HCT116 (cell line): Measurements from ENCODE around the gene NSMCE1. TPM values are rescaled to one million over a fixed set of nuclear protein-coding genes. Genes with fewer than 3 reads are reported as not detected.

Experiments used
- ATAC-seq: fragments of 200-7000 bp; cut with Tn5 transposase; 2 replicates; pipeline ENCODE4 v1.9.1; 2020; ENCODE audit warnings: mild to moderate bottlenecking, moderate library complexity
- BruUV-seq: library from RNA; stranded (reverse); fragments of 400-500 nt; replicated peaks from 2 replicates; lab custom pipeline; 2021; lab: Mats Ljungman, UMichigan
- CTCF ChIA-PET: fragments of 300-600 bp; sonication (Branson Sonifier 250); formaldehyde crosslinking; loops from one replicate; lab custom pipeline; 2021; ENCODE audit warnings: antibody characterized with exemption; lab: Charles Lee
- POLR2A ChIA-PET: fragments of 300-600, 350-600 bp; sonication (Branson Sonifier 250); formaldehyde crosslinking; loops from one replicate; lab custom pipeline; 2021; ENCODE audit warnings: antibody characterized with exemption; lab: Charles Lee
- RAD21 ChIA-PET, 2 experiments: fragments of 300-600 bp; sonication (Branson Sonifier 250); formaldehyde crosslinking; loops; one replicate each; lab custom pipeline; 2023; ENCODE audit warnings: low total read pairs in 2 of 2; ENCODE audit not compliant: uncharacterized antibody in 2 of 2, unreplicated experiment in 2 of 2, low non-redundant PET in 1 of 2; lab: Charles Lee
- DNase-seq: peaks from one replicate; pipeline ENCODE4 v3.0.0-alpha.2; 2010; ENCODE audit warnings: low read depth, low spot score
- H2AFZ ChIP-seq: fragments of 200-600 bp; shearing (Covaris generic), sonication (generic); 2 replicates; pipeline ENCODE4 v1.6.1; 2017; ENCODE audit warnings: low read depth, mixed run types, mixed read lengths, antibody characterized with exemption, low read length; ENCODE audit not compliant: poor library complexity, severe bottlenecking
- H3K27ac ChIP-seq: 2 replicates; pipeline ENCODE4 v1.5.1; 2012; ENCODE audit warnings: low read depth, low read length
- H3K27me3 ChIP-seq: fragments of 200-600 bp; sonication (generic); 2 replicates; pipeline ENCODE4 v1.6.1; 2016; ENCODE audit warnings: mixed run types, low read length, mixed read lengths; ENCODE audit not compliant: insufficient read depth
- H3K36me3 ChIP-seq, 2 experiments: fragments of 200-500 bp in 1 of 2; fragments of 200-600 bp in 1 of 2; sonication (Bioruptor generic) in 1 of 2; sonication (generic) in 1 of 2; 2 replicates each; pipeline versions ENCODE4 v1.5.1 to v1.6.1; 2014 to 2016; ENCODE audit warnings: low read length in 2 of 2, inconsistent platforms in 1 of 2, mixed read lengths in 1 of 2, mixed run types in 1 of 2; ENCODE audit not compliant: insufficient read depth in 2 of 2, control insufficient read depth in 1 of 2
- H3K4me1 ChIP-seq, 2 experiments: fragments of 200-600 bp in 1 of 2; sonication (generic) in 1 of 2; 2 replicates each; pipeline versions ENCODE4 v1.5.1 to v1.6.1; 2012 to 2017; ENCODE audit warnings: low read length in 2 of 2, inconsistent platforms in 1 of 2, mild to moderate bottlenecking in 1 of 2, mixed read lengths in 1 of 2, mixed run types in 1 of 2, moderate library complexity in 1 of 2; ENCODE audit not compliant: insufficient read depth in 2 of 2, control insufficient read depth in 1 of 2
- H3K4me2 ChIP-seq: fragments of 200-600 bp; sonication (generic); 2 replicates; pipeline ENCODE4 v1.6.1; 2017; ENCODE audit warnings: mixed run types, low read length, mixed read lengths
- H3K4me3 ChIP-seq, 2 experiments: fragments of 200-600 bp in 1 of 2; sonication (generic) in 1 of 2; replicated peaks in 1 of 2; 2 replicates each; pipeline ENCODE4 v1.5.1; 2011 to 2016; ENCODE audit warnings: low read length in 2 of 2, control low read depth in 1 of 2, low read depth in 1 of 2, mild to moderate bottlenecking in 1 of 2, mixed read lengths in 1 of 2, mixed run types in 1 of 2
- H3K79me2 ChIP-seq: fragments of 200-600 bp; sonication (generic); 2 replicates; pipeline ENCODE4 v1.6.1; 2017; ENCODE audit warnings: mild to moderate bottlenecking, mixed run types, low read length, moderate library complexity, mixed read lengths; ENCODE audit not compliant: insufficient read depth
- H3K9ac ChIP-seq: fragments of 200-600 bp; sonication (generic); 2 replicates; pipeline ENCODE4 v1.6.1; 2016; ENCODE audit warnings: low read length, mixed read lengths
- H3K9me2 ChIP-seq: fragments of 200-600 bp; sonication (generic), shearing (Covaris generic); 2 replicates; pipeline ENCODE4 v1.6.1; 2017; ENCODE audit warnings: mixed run types, mild to moderate bottlenecking, moderate library complexity; ENCODE audit not compliant: insufficient read depth
- H3K9me3 ChIP-seq, 2 experiments: fragments of 200-500 bp in 1 of 2; fragments of 200-600 bp in 1 of 2; sonication (Bioruptor generic) in 1 of 2; sonication (generic) in 1 of 2; 2 replicates each; pipeline ENCODE4 v1.6.1; 2014 to 2017; ENCODE audit warnings: low read length in 2 of 2, mixed read lengths in 2 of 2, inconsistent platforms in 1 of 2, low read depth in 1 of 2, mild to moderate bottlenecking in 1 of 2, mixed run types in 1 of 2, moderate library complexity in 1 of 2; ENCODE audit not compliant: control insufficient read depth in 1 of 2, insufficient read depth in 1 of 2
- H4K20me1 ChIP-seq: fragments of 200-600 bp; sonication (generic), shearing (Covaris generic); 2 replicates; pipeline ENCODE4 v1.6.1; 2017; ENCODE audit warnings: mixed run types, mild to moderate bottlenecking, moderate library complexity; ENCODE audit not compliant: insufficient read depth
- ATF3 ChIP-seq: IDR thresholded peaks from 2 replicates; pipeline ENCODE4 v1.6.1; 2012
- CTCF ChIP-seq, 3 experiments: fragments of 200-600 bp in 1 of 3; sonication (generic) in 1 of 3; IDR thresholded peaks in 2 of 3; conservative IDR thresholded peaks in 1 of 3; 2 replicates each; pipeline ENCODE4 v1.5.1; 2012 to 2017; ENCODE audit warnings: low read depth in 2 of 3, low read length in 2 of 3, antibody characterized with exemption in 1 of 3, borderline replicate concordance in 1 of 3, control low read depth in 1 of 3, mild to moderate bottlenecking in 1 of 3, mixed read lengths in 1 of 3, mixed run types in 1 of 3, moderate library complexity in 1 of 3; ENCODE audit not compliant: insufficient read depth in 1 of 3
- EZH2 ChIP-seq: fragments of 200-600 bp; sonication (generic); IDR thresholded peaks from 2 replicates; pipeline ENCODE4 v1.6.1; 2017; ENCODE audit warnings: antibody characterized with exemption, mixed run types
- EZH2phosphoT487 ChIP-seq: fragments of 200-600 bp; IDR thresholded peaks from 2 replicates; pipeline ENCODE4 v1.6.1; 2018; ENCODE audit warnings: antibody characterized with exemption, borderline replicate concordance
- FOSL1 ChIP-seq: IDR thresholded peaks from 2 replicates; pipeline ENCODE4 v1.6.1; 2012; ENCODE audit warnings: low read depth
- JUND ChIP-seq: IDR thresholded peaks from 2 replicates; pipeline ENCODE4 v1.6.1; 2012
- POLR2AphosphoS5 ChIP-seq: IDR thresholded peaks from 2 replicates; pipeline ENCODE4 v1.6.1; 2011; ENCODE audit warnings: mild to moderate bottlenecking, low read depth, low read length, moderate library complexity
- RAD21 ChIP-seq: IDR thresholded peaks from 2 replicates; pipeline ENCODE4 v1.6.1; 2012; ENCODE audit warnings: low read depth, mild to moderate bottlenecking
- SIN3A ChIP-seq: IDR thresholded peaks from 2 replicates; pipeline ENCODE4 v1.6.1; 2012; ENCODE audit warnings: low read depth
- TCF7L2 ChIP-seq: IDR thresholded peaks from 2 replicates; pipeline ENCODE4 v1.7.0; 2011; ENCODE audit warnings: borderline replicate concordance, inconsistent platforms; ENCODE audit not compliant: insufficient read depth, insufficient read length; ENCODE audit errors: extremely low read depth
- YY1 ChIP-seq: IDR thresholded peaks from 2 replicates; pipeline ENCODE4 v1.6.1; 2011; ENCODE audit warnings: low read length, low read depth, moderate library complexity, mild to moderate bottlenecking; ENCODE audit not compliant: insufficient replicate concordance; ENCODE audit errors: extremely low read depth
- intact Hi-C: fragments of 100-400 bp; cut with micrococcal nuclease; formaldehyde crosslinking; loops from 2 replicates; pipeline ENCODE4 v1.10.0; 2022
- total RNA-seq: library from RNA; stranded (reverse); gene quantifications from one replicate; pipeline ENCODE4 v1.2.1, GENCODE V29; 2021; ENCODE audit not compliant: unreplicated experiment
- TF ChIP-seq, protein P1 (sequence below): IDR thresholded peaks from 2 replicates; pipeline ENCODE4 v1.6.1; 2012

The NSMCE1 gene
- total RNA-seq, 1 experiment from 2014 or later = 85.6 TPM

- Histone ChIP-seq H3K36me3 (no peaks in the 10 kb centered on the region; a peak in 1 of 4 replicates), H3K9me3 (no peaks in the 10 kb centered on the region), H3K9ac (no peak overlapping the region), H3K27me3 (no peaks in the 10 kb centered on the region)
- intact Hi-C loops = no loop called here
- RAD21 ChIA-PET = no interaction called here
- TF ChIP-seq, protein P1, sequence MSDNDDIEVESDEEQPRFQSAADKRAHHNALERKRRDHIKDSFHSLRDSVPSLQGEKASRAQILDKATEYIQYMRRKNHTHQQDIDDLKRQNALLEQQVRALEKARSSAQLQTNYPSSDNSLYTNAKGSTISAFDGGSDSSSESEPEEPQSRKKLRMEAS = no peak
- TF ChIP-seq TCF7L2 (no peak), FOSL1 (no peak), ATF3 (no peak), POLR2AphosphoS5 (no peak), YY1 (no peak), RAD21 (no peak), JUND (no peak), SIN3A (no peak)
- TF ChIP-seq, all 23 proteins: peak for 0
- DNase-seq (no peak), ATAC-seq (no peak)
- Histone ChIP-seq H3K4me2 (no peak overlapping the region), H4K20me1 (no peaks in the 10 kb centered on the region), H2AFZ (no peak overlapping the region), H3K4me1 (peaks cover 0 to 19% of the 10 kb centered on the region in 2 experiments; a peak in 2 of 4 replicates), H3K4me3 (no peak overlapping the region), H3K9me2 (no peaks in the 10 kb centered on the region), H3K27ac (no peak overlapping the region), H3K79me2 (peaks cover 3% of the 10 kb centered on the region; the same call in 1 of the 2 replicates)
- POLR2A ChIA-PET = no interaction called here
- CTCF ChIA-PET = interaction anchor here (1.4 kb wide), 1 partner anchor 10 kb away, joined by 6 read pairs; no protein-coding TSS in a partner anchor
- BruUV-seq = no TSS peak
Observed at GRCh38 chr16:27244363-27244755, 24.2 kb downstream of the NSMCE1 start.

DNA sequence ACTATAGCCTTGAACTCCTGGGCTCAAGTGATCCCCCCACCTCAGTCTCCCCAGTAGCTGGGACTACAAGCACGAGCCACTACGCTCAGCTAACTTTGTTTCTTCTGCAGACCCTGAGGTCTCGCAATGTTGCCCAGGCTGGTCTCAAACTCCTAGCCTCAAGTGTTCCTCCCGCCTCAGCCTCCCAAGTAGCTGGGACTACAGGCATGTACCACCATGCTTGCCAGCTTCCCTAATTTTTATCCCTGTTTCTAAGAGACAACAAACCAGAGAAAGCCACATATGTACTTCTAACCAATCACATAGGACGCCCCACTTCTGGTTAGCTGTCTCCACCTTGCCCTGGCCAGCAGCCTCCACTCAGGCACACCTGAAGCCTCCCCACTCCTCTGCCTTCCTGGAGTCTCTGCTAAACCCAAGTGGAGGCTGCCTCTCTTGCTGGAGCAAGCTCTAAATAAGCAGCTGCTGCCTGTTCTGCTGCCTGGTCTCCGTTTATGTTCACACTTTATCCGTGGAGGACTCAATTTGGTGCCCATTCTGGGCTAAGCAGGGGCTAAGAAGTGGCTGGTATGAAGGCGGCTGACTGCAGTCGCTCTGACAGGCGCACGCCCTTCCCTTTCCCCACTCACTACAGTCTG is 24.7 kb downstream of the NSMCE1 start:
- BruUV-seq = no TSS peak
- Histone ChIP-seq H3K9ac (no peak overlapping the region), H3K4me1 (peaks cover 0 to 19% of the 10 kb centered on the region in 2 experiments; a peak in 2 of 4 replicates), H3K9me3 (no peaks in the 10 kb centered on the region), H3K27me3 (no peaks in the 10 kb centered on the region), H3K36me3 (no peaks in the 10 kb centered on the region; a peak in 1 of 4 replicates), H2AFZ (no peak overlapping the region), H3K4me3 (no peak overlapping the region), H4K20me1 (no peaks in the 10 kb centered on the region), H3K9me2 (no peaks in the 10 kb centered on the region), H3K79me2 (peaks cover 3% of the 10 kb centered on the region; the same call in 1 of the 2 replicates), H3K27ac (no peak overlapping the region), H3K4me2 (no peak overlapping the region)
- intact Hi-C loops = no loop called here
- ChIA-PET RAD21 (no interaction called here), POLR2A (no interaction called here), CTCF (interaction anchor here (1.4 kb wide), 1 partner anchor 9 kb away, joined by 6 read pairs; no protein-coding TSS in a partner anchor)
- ATAC-seq (no peak), DNase-seq (no peak)
- TF ChIP-seq RAD21 = no peak
- TF ChIP-seq CTCF (IDR thresholded peaks at IDR 0.05 in 2 of 3, conservative IDR thresholded peaks at IDR 0.05 in 1 of 3; ENCODE audit: borderline replicate concordance in 1 of 3, insufficient read depth in 1 of 3, low read depth in 2 of 3, low read length in 2 of 3) = no peak
- TF ChIP-seq EZH2phosphoT487 = no peak
- no peak for TF ChIP-seq EZH2
- TF ChIP-seq, protein P1 = no peak
